ENCODE measurements around the gene EDIL3. TPM values are rescaled to one million over a fixed set of nuclear protein-coding genes. Genes with fewer than 3 reads are reported as not detected.

EDIL3 gene
- total RNA-seq, 4 donors from 2014 or later: 15.9 to 29.3 (median 24.8) TPM

DNA sequence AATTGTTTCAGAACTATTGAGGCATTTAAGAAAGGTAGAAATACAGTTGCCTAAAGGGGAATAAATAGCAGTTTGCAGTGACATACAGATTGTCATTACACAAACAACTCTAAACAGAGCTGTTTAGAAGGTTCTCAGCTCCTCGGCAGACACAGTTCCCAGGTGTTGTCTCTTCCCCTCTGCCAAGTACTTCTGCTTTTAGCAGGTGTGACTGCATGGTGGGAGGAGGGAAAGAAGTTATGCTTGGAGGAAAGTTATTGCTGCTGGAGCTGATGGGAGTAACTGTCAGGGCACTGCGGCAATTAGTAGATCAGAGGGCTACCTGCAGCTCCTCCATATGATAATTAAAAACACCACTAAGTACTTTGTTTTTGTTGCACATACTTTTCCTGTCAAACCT, 14.5 kb downstream of the EDIL3 start:
- H3K4me1 ChIP-seq: no peaks in the 10 kb centered on the region
- H3K27ac ChIP-seq: no peak overlapping the region
- DNase-seq (ENCODE audit: low spot score in 2 of 2): no peak
- no peaks in the 10 kb centered on the region for H3K27me3 ChIP-seq
- H3K4me3 ChIP-seq: no peak overlapping the region
- no peaks in the 10 kb centered on the region for H3K9me3 ChIP-seq
- H3K36me3 ChIP-seq: no peaks in the 10 kb centered on the region
- 64 to 87% methylated on average over 2 of the region's 2 CpGs for WGBS, 2 donors
- TF ChIP-seq, protein P1, sequence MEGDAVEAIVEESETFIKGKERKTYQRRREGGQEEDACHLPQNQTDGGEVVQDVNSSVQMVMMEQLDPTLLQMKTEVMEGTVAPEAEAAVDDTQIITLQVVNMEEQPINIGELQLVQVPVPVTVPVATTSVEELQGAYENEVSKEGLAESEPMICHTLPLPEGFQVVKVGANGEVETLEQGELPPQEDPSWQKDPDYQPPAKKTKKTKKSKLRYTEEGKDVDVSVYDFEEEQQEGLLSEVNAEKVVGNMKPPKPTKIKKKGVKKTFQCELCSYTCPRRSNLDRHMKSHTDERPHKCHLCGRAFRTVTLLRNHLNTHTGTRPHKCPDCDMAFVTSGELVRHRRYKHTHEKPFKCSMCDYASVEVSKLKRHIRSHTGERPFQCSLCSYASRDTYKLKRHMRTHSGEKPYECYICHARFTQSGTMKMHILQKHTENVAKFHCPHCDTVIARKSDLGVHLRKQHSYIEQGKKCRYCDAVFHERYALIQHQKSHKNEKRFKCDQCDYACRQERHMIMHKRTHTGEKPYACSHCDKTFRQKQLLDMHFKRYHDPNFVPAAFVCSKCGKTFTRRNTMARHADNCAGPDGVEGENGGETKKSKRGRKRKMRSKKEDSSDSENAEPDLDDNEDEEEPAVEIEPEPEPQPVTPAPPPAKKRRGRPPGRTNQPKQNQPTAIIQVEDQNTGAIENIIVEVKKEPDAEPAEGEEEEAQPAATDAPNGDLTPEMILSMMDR (IDR thresholded peaks at IDR 0.05): no peak
- TF ChIP-seq EP300 (IDR thresholded peaks at IDR 0.05): no peak
- TF ChIP-seq POLR2A (IDR thresholded peaks at IDR 0.05): no peak

DNA sequence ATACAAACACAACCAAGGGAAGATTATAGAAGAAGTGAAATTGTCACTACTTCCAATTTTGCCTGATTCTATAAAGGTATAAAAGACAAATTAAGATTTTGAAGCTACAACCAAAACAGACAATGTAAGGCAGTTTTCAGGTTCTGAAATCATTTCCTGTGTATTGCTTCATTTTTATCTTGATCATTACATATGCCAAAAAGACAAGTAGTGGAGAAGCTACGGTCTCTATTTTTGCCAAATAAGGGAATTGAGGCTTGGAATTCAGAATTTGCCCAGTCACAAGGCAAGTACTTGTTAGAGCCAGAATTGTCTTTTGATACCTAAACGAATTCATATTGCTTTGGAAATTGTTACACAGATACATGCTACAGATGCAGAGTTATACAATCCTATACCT, 20.6 kb downstream of the EDIL3 start:
- no peaks in the 10 kb centered on the region for H3K4me1 ChIP-seq
- H3K9me3 ChIP-seq: no peaks in the 10 kb centered on the region
- no peak for DNase-seq (ENCODE audit: low spot score in 2 of 2)
- 73 to 86% methylated on average over 2 of the region's 2 CpGs for WGBS, 2 donors
- no peaks in the 10 kb centered on the region for H3K27me3 ChIP-seq
- TF ChIP-seq POLR2A (IDR thresholded peaks at IDR 0.05): no peak
- TF ChIP-seq, protein P1 (IDR thresholded peaks at IDR 0.05): no peak
- TF ChIP-seq EP300 (IDR thresholded peaks at IDR 0.05): no peak
- no peak overlapping the region for H3K27ac ChIP-seq
- H3K4me3 ChIP-seq: no peak overlapping the region
- no peaks in the 10 kb centered on the region for H3K36me3 ChIP-seq

DNA sequence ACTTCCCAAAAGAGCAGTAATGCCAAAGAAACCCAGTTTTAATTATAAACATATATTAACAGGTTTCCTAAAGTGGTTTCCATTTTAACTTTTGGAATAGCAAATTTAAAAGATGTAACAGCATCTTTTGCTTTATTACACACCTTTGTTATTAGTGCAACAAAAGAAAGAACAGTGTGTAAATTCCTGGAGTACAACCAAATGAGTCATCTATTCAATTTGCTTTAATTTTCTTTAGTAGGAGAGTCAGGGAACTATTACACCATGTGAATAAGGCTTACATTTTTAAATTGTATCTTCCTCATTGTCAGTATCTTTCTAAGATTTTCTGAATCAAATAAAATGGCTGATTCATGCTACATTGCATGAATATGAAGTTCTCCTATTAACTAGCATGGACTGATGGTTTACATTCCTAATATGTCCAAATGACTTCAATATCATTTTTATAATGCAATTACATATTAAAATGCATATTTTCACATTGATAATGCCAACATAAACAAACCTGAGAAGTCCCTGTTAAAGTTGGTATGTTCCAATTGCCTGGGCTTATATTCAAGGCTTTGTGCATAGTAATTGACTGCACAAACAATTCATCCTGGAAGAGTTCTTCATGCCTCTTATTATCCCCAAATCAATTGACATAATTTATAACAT, 22.5 kb downstream of the EDIL3 start:
- TF ChIP-seq EP300 (IDR thresholded peaks at IDR 0.05) (no peak), POLR2A (IDR thresholded peaks at IDR 0.05) (no peak)
- TF ChIP-seq, protein P1 (IDR thresholded peaks at IDR 0.05): no peak
- H3K27ac ChIP-seq: no peak overlapping the region
- no peaks in the 10 kb centered on the region for H3K27me3 ChIP-seq
- H3K36me3 ChIP-seq: no peaks in the 10 kb centered on the region
- no peak overlapping the region for H3K4me3 ChIP-seq
- H3K9me3 ChIP-seq: no peaks in the 10 kb centered on the region
- no peak for DNase-seq (ENCODE audit: low spot score in 2 of 2)
- H3K4me1 ChIP-seq: no peaks in the 10 kb centered on the region

DNA sequence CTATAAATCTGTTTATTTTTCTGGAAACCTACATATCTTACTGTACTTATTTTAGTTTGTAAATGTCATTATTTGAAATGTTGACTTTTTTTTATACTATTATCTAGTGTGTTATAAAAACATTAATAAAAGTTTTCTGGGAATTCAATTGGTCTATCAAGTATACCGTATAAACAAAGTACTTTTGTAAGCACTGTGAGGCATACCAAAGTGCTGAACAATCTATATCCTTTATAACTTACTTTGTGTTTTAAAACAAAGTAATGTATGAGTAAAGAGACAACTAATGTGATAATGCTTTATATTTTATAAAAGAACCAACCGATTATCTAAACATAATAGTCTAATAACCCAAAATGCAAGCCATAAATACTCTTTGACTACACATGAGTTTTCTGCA, 23.1 kb downstream of the EDIL3 start:
- no peak for DNase-seq (ENCODE audit: low spot score in 2 of 2)
- no peaks in the 10 kb centered on the region for H3K4me1 ChIP-seq
- H3K27me3 ChIP-seq: no peaks in the 10 kb centered on the region
- H3K4me3 ChIP-seq: no peak overlapping the region
- TF ChIP-seq, protein P1 (IDR thresholded peaks at IDR 0.05): no peak
- no peak for TF ChIP-seq POLR2A (IDR thresholded peaks at IDR 0.05)
- no peak for TF ChIP-seq EP300 (IDR thresholded peaks at IDR 0.05)
- H3K27ac ChIP-seq: no peak overlapping the region
- WGBS, 2 donors: 50 to 58% methylated on average over 2 of the region's 2 CpGs
- no peaks in the 10 kb centered on the region for H3K9me3 ChIP-seq
- no peaks in the 10 kb centered on the region for H3K36me3 ChIP-seq

DNA sequence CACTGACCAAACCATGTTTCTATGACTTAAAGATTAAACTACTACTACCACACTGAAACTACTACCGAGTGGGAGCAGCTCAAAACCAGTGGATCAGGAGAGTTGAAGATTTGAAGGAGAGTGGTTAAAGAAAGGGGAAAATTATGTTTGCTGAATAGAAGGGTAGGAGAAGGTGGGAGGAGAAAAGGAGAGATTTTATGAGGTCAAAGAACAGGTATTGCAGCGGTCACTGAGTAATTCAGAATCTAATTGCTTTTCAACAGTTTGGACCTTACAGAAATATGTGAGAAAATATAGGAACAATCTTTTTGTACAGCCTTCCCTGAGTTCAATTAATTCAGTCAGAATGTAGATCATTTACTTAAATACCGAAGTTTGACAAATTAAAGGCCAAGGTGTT, 24.6 kb downstream of the EDIL3 start:
- H3K4me1 ChIP-seq: no peaks in the 10 kb centered on the region
- no peak overlapping the region for H3K27ac ChIP-seq
- TF ChIP-seq EP300 (IDR thresholded peaks at IDR 0.05) (no peak), POLR2A (IDR thresholded peaks at IDR 0.05) (no peak)
- TF ChIP-seq, protein P1 (IDR thresholded peaks at IDR 0.05): no peak
- H3K27me3 ChIP-seq: no peaks in the 10 kb centered on the region
- DNase-seq (ENCODE audit: low spot score in 2 of 2): no peak
- no peaks in the 10 kb centered on the region for H3K36me3 ChIP-seq
- no peak overlapping the region for H3K4me3 ChIP-seq
- no peaks in the 10 kb centered on the region for H3K9me3 ChIP-seq
- WGBS, 2 donors: 95 to 99% methylated on average over 3 of the region's 3 CpGs

All from tibial nerve (tissue), 4 donors.